Osteoblast (primary cell): ENCODE data around the gene C2CD5. TPM values are rescaled to one million over a fixed set of nuclear protein-coding genes. Genes with fewer than 3 reads are reported as not detected.

Experiments used
- DNase-seq: peaks from one replicate; pipeline ENCODE4 v3.0.0; 2011; ENCODE audit warnings: low spot score, mixed read lengths; ENCODE audit not compliant: insufficient read length; ENCODE audit errors: missing footprints
- H2AFZ ChIP-seq: 2 replicates; pipeline ENCODE4 v1.6.0; 2011; ENCODE audit warnings: mild to moderate bottlenecking, low read length
- H3K27ac ChIP-seq: 2 replicates; pipeline ENCODE4 v1.5.1; 2011; ENCODE audit warnings: mild to moderate bottlenecking, low read depth, low read length, moderate library complexity
- H3K27me3 ChIP-seq: 2 replicates; pipeline ENCODE4 v1.6.0; 2012; ENCODE audit warnings: mild to moderate bottlenecking, control low read depth, inconsistent platforms, low read length, moderate library complexity; ENCODE audit not compliant: insufficient read depth
- H3K36me3 ChIP-seq: 2 replicates; pipeline ENCODE4 v1.5.1; 2011; ENCODE audit warnings: mild to moderate bottlenecking, low read length, control low read depth, moderate library complexity; ENCODE audit not compliant: insufficient read depth
- H3K4me1 ChIP-seq: 2 replicates; pipeline ENCODE4 v1.5.1; 2011; ENCODE audit warnings: mild to moderate bottlenecking, low read length, control low read depth, moderate library complexity; ENCODE audit not compliant: insufficient read depth
- H3K4me2 ChIP-seq: 2 replicates; pipeline ENCODE4 v1.6.0; 2011; ENCODE audit warnings: mild to moderate bottlenecking, low read length; ENCODE audit not compliant: insufficient read depth
- H3K4me3 ChIP-seq: fragments of 200-600 bp; sonication (generic); 3 replicates; pipeline ENCODE4 v1.5.1; 2012; ENCODE audit warnings: mild to moderate bottlenecking, low read length, inconsistent platforms; ENCODE audit not compliant: insufficient read depth
- H3K79me2 ChIP-seq: 2 replicates; pipeline ENCODE4 v1.6.0; 2012; ENCODE audit warnings: mild to moderate bottlenecking, low read length, control low read depth, inconsistent platforms; ENCODE audit not compliant: insufficient read depth
- H3K9me3 ChIP-seq: 2 replicates; pipeline ENCODE4 v1.5.1; 2011; ENCODE audit warnings: low read depth, low read length, control low read depth
- H4K20me1 ChIP-seq: 2 replicates; pipeline ENCODE4 v1.6.0; 2012; ENCODE audit warnings: mild to moderate bottlenecking, low read length, control low read depth; ENCODE audit not compliant: insufficient read depth
- CTCF ChIP-seq: IDR thresholded peaks from 2 replicates; pipeline ENCODE4 v1.5.1; 2011; ENCODE audit warnings: mild to moderate bottlenecking, low read depth, low read length, moderate library complexity; ENCODE audit errors: extremely low read depth
- total RNA-seq: library from RNA; depleted of rRNA; stranded (reverse); fragments of >200 nt; gene quantifications from 2 replicates; pipeline ENCODE4 v1.2.3, GENCODE V29; 2012

The C2CD5 gene
- total RNA-seq, 1 donor, result 22.1 TPM

GRCh38 chr12:22415342-22416309 is 128.7 kb downstream of the C2CD5 start:
- DNase-seq, result no peak
- peak overlapping the region; percentile 5 for H3K4me2 ChIP-seq
- H3K79me2 ChIP-seq, result no peaks in the 10 kb centered on the region
- no peaks in the 10 kb centered on the region for H4K20me1 ChIP-seq
- H3K27ac ChIP-seq, result no peak overlapping the region
- no peaks in the 10 kb centered on the region for H3K9me3 ChIP-seq
- H3K4me1 ChIP-seq, result peaks cover 14% of the 10 kb centered on the region
- peaks cover 9% of the 10 kb centered on the region for H3K27me3 ChIP-seq
- no peak for TF ChIP-seq CTCF
- H3K36me3 ChIP-seq, result no peaks in the 10 kb centered on the region
- H2AFZ ChIP-seq, result no peak overlapping the region
- no peak overlapping the region for H3K4me3 ChIP-seq

GRCh38 chr12:22414742-22415141 is 129.6 kb downstream of the C2CD5 start:
- no peak overlapping the region for H3K4me3 ChIP-seq
- H3K79me2 ChIP-seq, result no peaks in the 10 kb centered on the region
- H4K20me1 ChIP-seq, result no peaks in the 10 kb centered on the region
- H2AFZ ChIP-seq, result no peak overlapping the region
- H3K9me3 ChIP-seq, result no peaks in the 10 kb centered on the region
- no peak for DNase-seq
- no peak overlapping the region for H3K27ac ChIP-seq
- H3K36me3 ChIP-seq, result no peaks in the 10 kb centered on the region
- H3K4me2 ChIP-seq, result no peak overlapping the region
- peaks cover 9% of the 10 kb centered on the region for H3K27me3 ChIP-seq
- H3K4me1 ChIP-seq, result peaks cover 14% of the 10 kb centered on the region
- TF ChIP-seq CTCF, result no peak

- Histone ChIP-seq H3K9me3 (no peaks in the 10 kb centered on the region), H3K4me2 (no peak overlapping the region), H3K4me3 (no peak overlapping the region), H3K36me3 (no peaks in the 10 kb centered on the region), H3K27me3 (peaks cover 9% of the 10 kb centered on the region), H3K79me2 (no peaks in the 10 kb centered on the region), H4K20me1 (no peaks in the 10 kb centered on the region), H2AFZ (no peak overlapping the region), H3K4me1 (peaks cover 14% of the 10 kb centered on the region), H3K27ac (no peak overlapping the region)
- TF ChIP-seq CTCF, result no peak
- no peak for DNase-seq
These were observed 130.8 kb downstream of the C2CD5 start for GRCh38 chr12:22413592-22413991.

- Histone ChIP-seq H4K20me1 (no peaks in the 10 kb centered on the region), H3K4me1 (peaks cover 14% of the 10 kb centered on the region), H3K36me3 (no peaks in the 10 kb centered on the region), H2AFZ (no peak overlapping the region), H3K4me3 (no peak overlapping the region), H3K27ac (no peak overlapping the region), H3K79me2 (no peaks in the 10 kb centered on the region), H3K4me2 (no peak overlapping the region), H3K9me3 (no peaks in the 10 kb centered on the region), H3K27me3 (peaks cover 5% of the 10 kb centered on the region)
- TF ChIP-seq CTCF, result no peak
- DNase-seq, result no peak
These were observed 131.8 kb downstream of the C2CD5 start for GRCh38 chr12:22412581-22412980.
